Endothelial cell (in vitro differentiated cells): ENCODE measurements around the gene TMEM147. TPM values are rescaled to one million over a fixed set of nuclear protein-coding genes. Genes with fewer than 3 reads are reported as not detected.

Experiments
- DNase-seq: peaks from one replicate; pipeline ENCODE4 v3.0.0; 2021; ENCODE audit warnings: low spot score
- H3K27ac Mint-ChIP-seq: one replicate; pipeline ENCODE4 v1.8.0; 2021; ENCODE audit warnings: mixed read lengths, inconsistent platforms; ENCODE audit not compliant: unreplicated experiment
- H3K27me3 Mint-ChIP-seq: one replicate; pipeline ENCODE4 v1.8.0; 2021; ENCODE audit warnings: mild to moderate bottlenecking, moderate library complexity, mixed read lengths, inconsistent platforms; ENCODE audit not compliant: unreplicated experiment
- H3K36me3 Mint-ChIP-seq: one replicate; pipeline ENCODE4 v1.8.0; 2021; ENCODE audit warnings: mild to moderate bottlenecking, low read depth, mixed read lengths, inconsistent platforms; ENCODE audit not compliant: unreplicated experiment
- H3K4me1 Mint-ChIP-seq: one replicate; pipeline ENCODE4 v1.8.0; 2021; ENCODE audit warnings: mild to moderate bottlenecking, mixed read lengths, inconsistent platforms; ENCODE audit not compliant: unreplicated experiment
- H3K4me3 Mint-ChIP-seq: one replicate; pipeline ENCODE4 v1.8.0; 2021; ENCODE audit warnings: mild to moderate bottlenecking, mixed read lengths, inconsistent platforms; ENCODE audit not compliant: unreplicated experiment
- H3K9me3 Mint-ChIP-seq: one replicate; pipeline ENCODE4 v1.8.0; 2021; ENCODE audit warnings: mixed read lengths, inconsistent platforms; ENCODE audit not compliant: unreplicated experiment
- total RNA-seq: library from RNA; stranded (reverse); fragmentation: NEBNext Ultra II Directional; extraction: Animal tissue kit (Norgen Biotek cat#: 25700); gene quantifications from one replicate; pipeline ENCODE4 v1.2.1, GENCODE V29; 2021; ENCODE audit not compliant: unreplicated experiment
- TF ChIP-seq, protein P1 (sequence below): fragments of 200-600 bp; sonication (generic); IDR thresholded peaks from one replicate; pipeline ENCODE4 v1.5.0; 2021; ENCODE audit warnings: antibody characterized with exemption; ENCODE audit not compliant: unreplicated experiment

Gene TMEM147
- total RNA-seq, 1 donor from 2014 or later, result 62.0 TPM

DNA sequence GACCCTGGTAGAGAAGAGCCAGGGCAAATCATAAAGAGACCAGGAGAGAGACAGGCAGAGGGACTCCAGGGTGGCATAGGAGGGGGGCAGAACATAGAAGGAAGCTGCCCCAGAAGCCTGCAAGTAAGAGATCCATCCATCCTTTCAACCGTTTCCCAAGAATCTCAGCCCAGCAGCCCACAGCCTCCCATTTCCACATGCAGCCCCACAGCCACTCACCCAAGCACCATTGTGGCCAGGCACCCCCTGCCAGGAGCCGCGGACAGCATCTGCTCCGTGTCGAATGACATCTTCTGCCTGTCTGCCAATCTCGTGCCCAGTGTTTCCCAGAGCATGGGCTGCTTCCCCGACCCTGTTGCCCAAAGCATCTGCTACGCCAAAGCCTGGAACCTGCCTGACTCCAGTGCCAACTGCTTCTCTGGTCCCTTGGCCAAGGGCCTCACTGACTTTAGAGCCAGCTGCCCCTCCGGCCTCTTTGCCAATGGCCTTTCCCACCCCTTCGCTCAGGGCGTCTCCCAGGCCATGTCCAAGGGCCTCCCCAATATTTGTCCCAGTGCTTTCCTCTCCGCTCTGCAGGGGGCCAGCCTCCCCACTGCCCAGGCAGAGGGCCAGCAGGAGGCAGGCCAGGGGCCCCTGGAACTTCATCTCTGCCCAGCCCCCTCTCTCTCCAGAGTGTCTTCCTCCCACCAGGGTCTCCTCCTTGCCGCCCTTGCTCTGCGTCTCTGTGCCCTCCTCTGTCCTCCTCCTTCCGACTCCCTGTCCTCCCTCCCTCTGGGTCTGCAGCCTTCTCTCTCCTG is 32.4 kb upstream of the TMEM147 start:
- Mint-ChIP-seq H3K4me3 (no peak overlapping the region), H3K9me3 (no peaks in the 10 kb centered on the region), H3K36me3 (no peaks in the 10 kb centered on the region), H3K27me3 (peaks cover 14% of the 10 kb centered on the region), H3K4me1 (peaks cover 4% of the 10 kb centered on the region), H3K27ac (no peak overlapping the region)
- no peak for DNase-seq
- TF ChIP-seq, protein P1, sequence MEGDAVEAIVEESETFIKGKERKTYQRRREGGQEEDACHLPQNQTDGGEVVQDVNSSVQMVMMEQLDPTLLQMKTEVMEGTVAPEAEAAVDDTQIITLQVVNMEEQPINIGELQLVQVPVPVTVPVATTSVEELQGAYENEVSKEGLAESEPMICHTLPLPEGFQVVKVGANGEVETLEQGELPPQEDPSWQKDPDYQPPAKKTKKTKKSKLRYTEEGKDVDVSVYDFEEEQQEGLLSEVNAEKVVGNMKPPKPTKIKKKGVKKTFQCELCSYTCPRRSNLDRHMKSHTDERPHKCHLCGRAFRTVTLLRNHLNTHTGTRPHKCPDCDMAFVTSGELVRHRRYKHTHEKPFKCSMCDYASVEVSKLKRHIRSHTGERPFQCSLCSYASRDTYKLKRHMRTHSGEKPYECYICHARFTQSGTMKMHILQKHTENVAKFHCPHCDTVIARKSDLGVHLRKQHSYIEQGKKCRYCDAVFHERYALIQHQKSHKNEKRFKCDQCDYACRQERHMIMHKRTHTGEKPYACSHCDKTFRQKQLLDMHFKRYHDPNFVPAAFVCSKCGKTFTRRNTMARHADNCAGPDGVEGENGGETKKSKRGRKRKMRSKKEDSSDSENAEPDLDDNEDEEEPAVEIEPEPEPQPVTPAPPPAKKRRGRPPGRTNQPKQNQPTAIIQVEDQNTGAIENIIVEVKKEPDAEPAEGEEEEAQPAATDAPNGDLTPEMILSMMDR, result no peak

DNA sequence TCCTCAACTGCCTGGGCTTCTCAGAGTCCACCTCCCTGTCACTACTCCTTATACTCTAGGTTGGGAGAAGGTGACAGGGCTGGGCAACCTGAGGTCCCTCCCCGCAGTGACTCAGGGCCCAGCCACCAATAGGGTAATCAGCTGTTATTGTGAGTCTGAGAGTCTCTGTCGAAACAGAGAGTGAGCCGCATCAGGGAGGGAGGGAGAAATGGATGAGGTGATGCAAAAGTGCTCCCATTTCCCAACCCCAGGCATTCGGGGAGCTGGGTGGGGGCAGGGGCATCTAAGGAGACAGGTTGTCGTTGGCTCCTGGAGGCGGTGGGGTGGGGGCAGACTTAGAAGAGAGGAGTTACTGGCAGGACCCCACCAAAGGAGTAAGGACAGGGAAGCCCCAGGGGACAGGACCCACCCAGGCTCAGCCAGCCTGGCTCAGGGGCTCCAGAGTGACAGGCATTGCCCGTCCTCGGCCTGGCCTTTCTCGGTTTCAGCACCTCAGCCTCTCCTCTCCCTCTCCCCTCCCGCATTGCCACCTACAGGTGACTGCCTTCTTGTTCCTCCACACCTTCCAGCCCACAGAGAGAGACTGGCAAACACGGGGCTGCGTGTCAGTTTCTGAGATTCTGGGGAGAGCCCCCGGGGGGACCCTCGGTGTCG is 31.7 kb upstream of the TMEM147 start, which contains the start of gene DMKN:
TSS of gene DMKN (minus strand) at position 22 of the 654 bp plus-strand sequence. CDS start 174 bp downstream, outside the sequence.
- TF ChIP-seq, protein P1, result no peak
- Mint-ChIP-seq H3K36me3 (no peaks in the 10 kb centered on the region), H3K4me1 (peaks cover 4% of the 10 kb centered on the region), H3K4me3 (no peak within 1 kb of the TSS), H3K27me3 (peaks cover 18% of the 10 kb centered on the region), H3K27ac (no peak within 1 kb of the TSS), H3K9me3 (no peaks in the 10 kb centered on the region)
- DNase-seq, result no peak

DNA sequence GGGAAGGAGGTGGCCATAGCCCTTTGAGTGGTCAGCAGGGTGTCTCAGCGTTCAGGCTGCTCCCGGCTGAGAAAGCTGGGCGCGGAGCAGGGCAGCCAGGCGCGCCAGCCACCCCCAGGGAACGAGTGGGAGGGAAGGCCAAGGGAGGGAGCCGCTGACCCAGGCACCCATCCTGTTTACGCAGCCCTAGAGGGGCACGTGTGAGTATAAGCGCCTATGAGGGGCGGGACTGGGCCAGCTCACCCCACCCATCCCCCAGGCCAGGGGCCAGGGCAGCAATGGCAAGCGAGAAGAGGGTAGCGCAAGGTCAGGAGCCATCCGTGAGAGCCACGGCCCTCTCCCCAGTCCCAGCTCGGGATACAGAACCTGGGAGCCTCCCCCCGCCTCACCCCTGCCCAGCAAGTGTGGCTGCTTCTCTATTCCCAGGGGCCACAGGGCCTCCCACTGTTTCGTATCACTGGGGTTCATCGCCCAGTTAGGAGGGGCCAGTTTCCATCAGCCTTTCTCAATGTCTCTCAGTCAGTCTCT is 31.1 kb upstream of the TMEM147 start:
- peaks cover 1% of the 10 kb centered on the region for H3K4me1 Mint-ChIP-seq
- TF ChIP-seq, protein P1, result no peak
- DNase-seq, result no peak
- H3K27me3 Mint-ChIP-seq, result peaks cover 17% of the 10 kb centered on the region
- no peaks in the 10 kb centered on the region for H3K36me3 Mint-ChIP-seq
- H3K4me3 Mint-ChIP-seq, result no peak overlapping the region
- H3K9me3 Mint-ChIP-seq, result no peaks in the 10 kb centered on the region
- no peak overlapping the region for H3K27ac Mint-ChIP-seq

DNA sequence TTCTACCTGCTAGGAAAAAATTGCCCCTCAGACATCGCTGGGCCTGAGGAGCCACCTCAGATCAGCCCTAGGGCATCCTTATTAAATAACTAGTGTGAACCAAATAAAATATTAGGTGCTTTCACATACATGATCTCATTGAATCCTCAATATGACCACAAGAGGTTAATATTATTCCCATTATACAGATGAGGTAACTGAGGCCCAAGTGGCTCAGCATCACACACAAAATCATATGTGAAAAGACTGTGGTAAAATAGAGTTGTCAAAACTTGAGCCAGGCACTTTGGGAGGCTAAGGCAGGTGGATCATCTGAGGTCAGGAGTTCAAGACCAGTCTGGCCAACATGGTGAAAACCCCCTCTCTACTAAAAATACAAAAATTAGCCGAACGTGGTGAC is 29.1 kb upstream of the TMEM147 start:
- no peaks in the 10 kb centered on the region for H3K4me1 Mint-ChIP-seq
- DNase-seq, result no peak
- TF ChIP-seq, protein P1, result no peak
- peaks cover 19% of the 10 kb centered on the region for H3K27me3 Mint-ChIP-seq
- H3K27ac Mint-ChIP-seq, result no peak overlapping the region
- no peaks in the 10 kb centered on the region for H3K9me3 Mint-ChIP-seq
- no peaks in the 10 kb centered on the region for H3K36me3 Mint-ChIP-seq
- H3K4me3 Mint-ChIP-seq, result no peak overlapping the region

DNA sequence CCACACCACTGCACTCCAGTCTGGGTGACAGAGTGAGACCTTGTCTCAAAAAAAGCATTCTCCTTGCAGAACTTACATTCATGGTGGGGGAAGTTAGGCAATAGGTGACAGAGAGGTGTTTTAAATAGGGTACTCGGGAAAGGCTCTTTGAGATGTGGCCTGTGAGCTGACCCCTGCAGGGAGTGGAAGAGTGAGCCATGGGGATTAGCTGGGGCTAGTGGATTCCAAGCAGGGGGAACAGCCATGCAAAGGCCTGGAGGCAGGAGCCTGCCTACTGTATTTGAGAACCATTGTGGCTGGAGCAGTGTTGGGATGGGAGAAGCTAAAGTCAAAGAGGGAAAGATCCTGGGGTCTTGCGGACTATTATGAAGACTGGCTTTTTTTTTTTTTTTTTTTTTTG is 28.1 kb upstream of the TMEM147 start:
- no peaks in the 10 kb centered on the region for H3K4me1 Mint-ChIP-seq
- H3K27ac Mint-ChIP-seq, result no peak overlapping the region
- peaks cover 13% of the 10 kb centered on the region for H3K27me3 Mint-ChIP-seq

More for the DNA sequence above, 28.1 kb upstream of the TMEM147 start:
- Mint-ChIP-seq H3K4me3 (no peak overlapping the region), H3K9me3 (no peaks in the 10 kb centered on the region), H3K36me3 (no peaks in the 10 kb centered on the region)
- TF ChIP-seq, protein P1, result no peak
- no peak for DNase-seq
